GM18873 (cell line): ENCODE measurements around the gene USP6.
"Not testable (repeated sequence)": the region's sequence is repeated elsewhere in the genome, so short reads cannot be mapped to it uniquely, and the experiment has no call there.

Experiments used
- ATAC-seq: cut with Tn5 transposase; IDR thresholded peaks from one replicate; pipeline ENCODE4 v1.9.1; 2021; ENCODE audit warnings: mild to moderate bottlenecking, moderate library complexity, moderate number of reproducible peaks; ENCODE audit not compliant: unreplicated experiment, low FRiP score

The USP6 gene

GRCh38 chr17:5121186-5121841 is 5.5 kb downstream of the USP6 start:
- no peak for ATAC-seq

- not testable (repeated sequence) for ATAC-seq
Measured at GRCh38 chr17:5122056-5122455, 6.2 kb downstream of the USP6 start.

- ATAC-seq, result no peak
Measured at GRCh38 chr17:5122586-5123342, 6.9 kb downstream of the USP6 start.

- no peak for ATAC-seq
Measured at GRCh38 chr17:5123343-5124124, 7.7 kb downstream of the USP6 start.

- ATAC-seq, result not testable (repeated sequence)
Measured at GRCh38 chr17:5124125-5124760, 8.4 kb downstream of the USP6 start.

GRCh38 chr17:5124896-5125295 is 9.1 kb downstream of the USP6 start:
- ATAC-seq, result not testable (repeated sequence)

- no peak for ATAC-seq
Measured at GRCh38 chr17:5126719-5127488, 11.1 kb downstream of the USP6 start.

GRCh38 chr17:5127910-5128309 is 12.1 kb downstream of the USP6 start:
- ATAC-seq, result no peak

- ATAC-seq, result not testable (repeated sequence)
Measured at GRCh38 chr17:5128387-5128786, 12.6 kb downstream of the USP6 start.

- no peak for ATAC-seq
Measured at GRCh38 chr17:5128905-5129535, 13.2 kb downstream of the USP6 start.

GRCh38 chr17:5129770-5130169 is 13.9 kb downstream of the USP6 start:
- not testable (repeated sequence) for ATAC-seq

- ATAC-seq, result not testable (repeated sequence)
Measured at GRCh38 chr17:5130261-5130660, 14.4 kb downstream of the USP6 start.

- ATAC-seq, result not testable (repeated sequence)
Measured at GRCh38 chr17:5130687-5131086, 14.9 kb downstream of the USP6 start.

- ATAC-seq, result no peak
Measured at GRCh38 chr17:5131146-5131715, 15.4 kb downstream of the USP6 start.

GRCh38 chr17:5131799-5132502 is 16.1 kb downstream of the USP6 start:
- ATAC-seq, result not testable (repeated sequence)

GRCh38 chr17:5132503-5133225 is 16.8 kb downstream of the USP6 start:
- ATAC-seq, result not testable (repeated sequence)

GRCh38 chr17:5133311-5133710 is 17.5 kb downstream of the USP6 start:
- ATAC-seq, result no peak

GRCh38 chr17:5133961-5134360 is 18.1 kb downstream of the USP6 start:
- not testable (repeated sequence) for ATAC-seq
